Fibroblast of lung (primary cell): ENCODE measurements around the gene CIAO2B. TPM values are rescaled to one million over a fixed set of nuclear protein-coding genes. Genes with fewer than 3 reads are reported as not detected.

Experiments
- DNase-seq, 2 donors: peaks; one replicate each; pipeline versions ENCODE4 v3.0.0 to v3.0.0-alpha.2; 2010; ENCODE audit warnings: low read depth in 2 of 2
- H2AFZ ChIP-seq: 2 replicates; pipeline ENCODE4 v1.5.1; 2012; ENCODE audit warnings: low read length, control low read depth, inconsistent platforms
- H3K27ac ChIP-seq: 2 replicates; pipeline ENCODE4 v1.5.1; 2011; ENCODE audit warnings: low read length, control low read depth; ENCODE audit not compliant: insufficient read depth
- H3K27me3 ChIP-seq: 2 replicates; pipeline ENCODE4 v1.5.1; 2011; ENCODE audit warnings: mild to moderate bottlenecking, low read length; ENCODE audit not compliant: control insufficient read depth, insufficient read depth
- H3K36me3 ChIP-seq: 2 replicates; pipeline ENCODE4 v1.5.1; 2011; ENCODE audit warnings: low read length; ENCODE audit not compliant: control insufficient read depth, insufficient read depth
- H3K4me1 ChIP-seq: 2 replicates; pipeline ENCODE4 v1.5.1; 2011; ENCODE audit warnings: low read length; ENCODE audit not compliant: control insufficient read depth, insufficient read depth; ENCODE audit errors: extremely low read depth
- H3K4me2 ChIP-seq: 2 replicates; pipeline ENCODE4 v1.5.1; 2011; ENCODE audit warnings: low read length, control low read depth; ENCODE audit not compliant: insufficient read depth; ENCODE audit errors: extremely low read depth
- H3K4me3 ChIP-seq, 4 experiments: fragments of 200-600 bp in 1 of 4; sonication (generic) in 1 of 4; replicated peaks in 1 of 4; 2 replicates each; pipeline ENCODE4 v1.5.1; 2011 to 2016; ENCODE audit warnings: low read length in 4 of 4, low read depth in 3 of 4, mild to moderate bottlenecking in 3 of 4, control low read depth in 2 of 4, inconsistent platforms in 1 of 4, mixed read lengths in 1 of 4; ENCODE audit not compliant: insufficient read depth in 1 of 4; ENCODE audit errors: control extremely low read depth in 1 of 4
- H3K79me2 ChIP-seq: 2 replicates; pipeline ENCODE4 v1.5.1; 2012; ENCODE audit warnings: mild to moderate bottlenecking, low read length, inconsistent platforms; ENCODE audit not compliant: control insufficient read depth, insufficient read depth
- H3K9ac ChIP-seq: 2 replicates; pipeline ENCODE4 v1.5.1; 2011; ENCODE audit warnings: mild to moderate bottlenecking, low read length, control low read depth; ENCODE audit not compliant: insufficient read depth
- H3K9me3 ChIP-seq: 2 replicates; pipeline ENCODE4 v1.5.1; 2012; ENCODE audit warnings: low read depth, low read length; ENCODE audit not compliant: control insufficient read depth, insufficient read depth
- H4K20me1 ChIP-seq: 2 replicates; pipeline ENCODE4 v1.5.1; 2011; ENCODE audit warnings: low read length; ENCODE audit not compliant: control insufficient read depth, insufficient read depth; ENCODE audit errors: extremely low read depth
- EZH2 ChIP-seq: IDR thresholded peaks from 2 replicates; pipeline ENCODE4 v1.5.1; 2012; ENCODE audit warnings: low read length, control low read depth, mild to moderate bottlenecking; ENCODE audit errors: missing control alignments
- polyA plus RNA-seq, 2 donors: library from polyadenylated mRNA; depleted of rRNA in 1 of 2; stranded (reverse) in 1 of 2; unstranded in 1 of 2; fragments of >200 nt; gene quantifications; 2 replicates each; pipeline ENCODE4 v1.2.1, GENCODE V29; 2011 to 2012; ENCODE audit warnings: missing spikeins in 1 of 2
- total RNA-seq: library from RNA; depleted of rRNA; stranded (reverse); fragments of >200 nt; gene quantifications from 2 replicates; pipeline ENCODE4 v1.2.1, GENCODE V29; 2014
- TF ChIP-seq, protein P1 (sequence below), 2 donors: IDR thresholded peaks in 1 of 2; conservative IDR thresholded peaks in 1 of 2; 1 replicate in 1 of 2; 2 replicates in 1 of 2; pipeline ENCODE4 v1.5.1; 2011 to 2012; ENCODE audit warnings: low read length in 2 of 2, control low read depth in 1 of 2, inconsistent platforms in 1 of 2, low read depth in 1 of 2, mild to moderate bottlenecking in 1 of 2

Gene CIAO2B
- total and polyA plus RNA-seq, 2 donors (not counting 1 experiment from before 2014, with no cell fraction given), result 115 to 217 TPM

DNA sequence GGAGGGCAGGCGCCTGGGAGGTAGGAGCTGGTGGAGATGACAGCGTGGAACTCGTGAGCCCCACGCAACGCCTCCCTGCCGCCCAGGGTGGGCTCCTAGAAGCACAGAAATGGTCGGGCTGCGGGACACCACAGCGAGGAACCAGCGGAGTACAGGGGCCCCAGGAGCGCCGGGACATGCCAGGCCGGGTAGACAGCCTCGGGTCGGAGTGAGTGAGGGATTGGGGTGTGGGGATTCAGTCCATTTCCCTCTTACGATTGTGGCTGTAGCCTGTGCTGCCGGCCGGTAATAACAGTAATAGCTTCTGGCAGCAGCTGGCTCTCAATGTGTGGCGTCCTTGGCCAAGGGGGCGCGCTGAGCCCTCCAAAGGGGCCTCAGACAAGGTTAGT is 14.6 kb upstream of the CIAO2B start:
- Histone ChIP-seq H3K79me2 (no peaks in the 10 kb centered on the region), H3K27me3 (peaks cover 10% of the 10 kb centered on the region), H4K20me1 (no peaks in the 10 kb centered on the region), H3K4me1 (no peaks in the 10 kb centered on the region), H3K9ac (no peak overlapping the region), H3K4me3 (peak overlapping the region in 2 of 4 experiments; percentile 32 to 61), H3K4me2 (peak overlapping the region; percentile 93), H2AFZ (no peak overlapping the region), H3K27ac (no peak overlapping the region), H3K36me3 (no peaks in the 10 kb centered on the region), H3K9me3 (no peaks in the 10 kb centered on the region)
- TF ChIP-seq, protein P1, sequence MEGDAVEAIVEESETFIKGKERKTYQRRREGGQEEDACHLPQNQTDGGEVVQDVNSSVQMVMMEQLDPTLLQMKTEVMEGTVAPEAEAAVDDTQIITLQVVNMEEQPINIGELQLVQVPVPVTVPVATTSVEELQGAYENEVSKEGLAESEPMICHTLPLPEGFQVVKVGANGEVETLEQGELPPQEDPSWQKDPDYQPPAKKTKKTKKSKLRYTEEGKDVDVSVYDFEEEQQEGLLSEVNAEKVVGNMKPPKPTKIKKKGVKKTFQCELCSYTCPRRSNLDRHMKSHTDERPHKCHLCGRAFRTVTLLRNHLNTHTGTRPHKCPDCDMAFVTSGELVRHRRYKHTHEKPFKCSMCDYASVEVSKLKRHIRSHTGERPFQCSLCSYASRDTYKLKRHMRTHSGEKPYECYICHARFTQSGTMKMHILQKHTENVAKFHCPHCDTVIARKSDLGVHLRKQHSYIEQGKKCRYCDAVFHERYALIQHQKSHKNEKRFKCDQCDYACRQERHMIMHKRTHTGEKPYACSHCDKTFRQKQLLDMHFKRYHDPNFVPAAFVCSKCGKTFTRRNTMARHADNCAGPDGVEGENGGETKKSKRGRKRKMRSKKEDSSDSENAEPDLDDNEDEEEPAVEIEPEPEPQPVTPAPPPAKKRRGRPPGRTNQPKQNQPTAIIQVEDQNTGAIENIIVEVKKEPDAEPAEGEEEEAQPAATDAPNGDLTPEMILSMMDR (conservative IDR thresholded peaks at IDR 0.05 in 1 of 2, IDR thresholded peaks at IDR 0.05 in 1 of 2; ENCODE audit: low read depth in 1 of 2, low read length in 2 of 2), result no peak
- TF ChIP-seq EZH2, result no peak
- DNase-seq, result no peak

DNA sequence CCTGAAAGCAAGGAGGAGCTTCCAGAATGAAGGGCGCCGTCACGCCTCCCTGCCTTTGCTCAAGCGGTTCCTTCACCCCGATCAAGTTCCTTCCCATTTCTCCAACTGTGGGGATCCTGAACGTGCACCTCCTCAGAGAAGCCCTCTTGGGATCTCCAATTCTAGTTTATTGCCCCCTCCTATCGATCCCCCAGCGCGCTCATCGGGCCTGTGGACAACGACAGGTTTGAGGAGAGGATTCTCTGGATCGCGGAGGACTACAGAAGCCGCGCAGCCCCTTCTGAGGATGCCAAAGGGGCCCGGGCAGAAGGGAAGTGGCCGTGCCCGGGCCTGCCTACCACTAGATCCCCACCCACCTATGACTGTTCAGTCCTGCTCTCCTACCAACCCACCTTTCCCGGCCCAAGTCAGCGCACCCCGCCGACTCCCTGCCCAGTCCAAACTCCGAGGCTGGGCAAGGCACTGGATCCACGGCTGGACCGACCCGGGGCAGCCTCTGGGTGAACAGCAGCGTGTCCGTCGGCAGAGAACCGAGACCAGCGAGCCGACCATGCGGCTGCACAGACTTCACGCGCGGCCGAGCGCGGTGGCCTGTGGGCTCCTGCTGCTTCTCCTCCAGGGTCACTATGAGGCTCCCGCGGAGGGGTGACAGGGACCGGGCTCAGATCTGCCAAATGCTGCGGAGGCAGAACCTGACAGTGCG is 14.1 kb upstream of the CIAO2B start:
- H3K79me2 ChIP-seq, result no peaks in the 10 kb centered on the region

DNA sequence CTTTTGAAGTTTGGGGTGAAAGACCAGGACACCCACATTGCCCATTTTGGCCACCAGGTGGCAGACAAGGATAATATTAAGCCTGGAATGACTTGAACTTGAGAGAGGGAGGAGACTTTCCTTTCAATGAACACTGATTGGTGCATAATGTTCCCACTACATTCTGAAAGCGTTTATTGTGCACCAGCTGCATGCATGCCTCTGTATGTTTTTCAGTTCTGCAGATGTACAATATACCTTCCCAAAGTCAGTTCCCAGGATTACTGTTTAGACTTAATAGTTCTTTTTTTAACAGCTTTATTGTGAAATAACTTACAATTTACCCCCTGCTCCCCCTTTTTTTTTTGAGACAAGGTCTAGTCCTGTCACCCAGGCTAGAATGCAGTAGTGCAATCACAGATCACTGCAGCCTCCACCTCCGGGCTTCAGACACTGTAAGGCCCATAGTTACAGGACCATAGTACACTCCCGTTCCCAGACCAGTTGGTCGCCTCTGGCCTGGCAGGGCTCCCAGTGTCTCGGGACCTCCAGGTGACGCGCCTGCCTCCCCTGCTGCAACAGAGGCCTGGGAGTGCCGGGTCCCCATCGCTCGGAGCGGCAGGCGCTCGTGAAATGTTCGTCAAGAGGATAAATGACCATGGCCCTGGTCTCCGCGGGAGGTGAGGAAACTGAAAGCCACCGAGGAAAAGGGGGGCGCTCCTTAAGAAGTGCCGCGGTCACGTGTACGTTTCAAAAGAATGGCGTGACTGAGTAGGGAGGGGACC is 13.3 kb upstream of the CIAO2B start:
- H3K79me2 ChIP-seq, result no peaks in the 10 kb centered on the region
- H3K4me1 ChIP-seq, result no peaks in the 10 kb centered on the region
- H3K27ac ChIP-seq, result no peak overlapping the region
- H4K20me1 ChIP-seq, result no peaks in the 10 kb centered on the region
- DNase-seq, result peak; percentile 73 to 85
- TF ChIP-seq, protein P1 (conservative IDR thresholded peaks at IDR 0.05 in 1 of 2, IDR thresholded peaks at IDR 0.05 in 1 of 2; ENCODE audit: low read depth in 1 of 2, low read length in 2 of 2), result peak; percentile 87 to 94
- TF ChIP-seq EZH2, result no peak
- peak overlapping the region; percentile 78 for H2AFZ ChIP-seq
- H3K4me3 ChIP-seq, result peak overlapping the region; percentile 32 to 71 (median 52)
- H3K9me3 ChIP-seq, result no peaks in the 10 kb centered on the region
- H3K36me3 ChIP-seq, result peaks cover 9% of the 10 kb centered on the region
- peak overlapping the region; percentile 93 for H3K4me2 ChIP-seq
- no peak overlapping the region for H3K9ac ChIP-seq
- H3K27me3 ChIP-seq, result peaks cover 10% of the 10 kb centered on the region

More for the DNA sequence above, 14.1 kb upstream of the CIAO2B start:
- Histone ChIP-seq H3K9ac (no peak overlapping the region), H3K36me3 (peaks cover 4% of the 10 kb centered on the region), H3K27me3 (peaks cover 10% of the 10 kb centered on the region), H2AFZ (peak overlapping the region; percentile 78), H3K4me3 (peak overlapping the region; percentile 32 to 71 (median 52)), H4K20me1 (no peaks in the 10 kb centered on the region), H3K4me1 (no peaks in the 10 kb centered on the region), H3K9me3 (no peaks in the 10 kb centered on the region), H3K4me2 (peak overlapping the region; percentile 93), H3K27ac (no peak overlapping the region)
- no peak for DNase-seq
- TF ChIP-seq EZH2, result no peak
- TF ChIP-seq, protein P1 (conservative IDR thresholded peaks at IDR 0.05 in 1 of 2, IDR thresholded peaks at IDR 0.05 in 1 of 2; ENCODE audit: low read depth in 1 of 2, low read length in 2 of 2), result no peak
